Suprapubic skin (tissue), 4 donors: ENCODE results near the gene MYO5C. TPM values are rescaled to one million over a fixed set of nuclear protein-coding genes. Genes with fewer than 3 reads are reported as not detected.

Experiments used
- DNase-seq, 2 donors: peaks; one replicate each; pipeline ENCODE4 v3.0.0-alpha.2; 2019; ENCODE audit warnings: low spot score in 2 of 2
- H3K27ac ChIP-seq: fragments of 200-600 bp; sonication (generic); one replicate; pipeline ENCODE4 v1.5.1; 2019
- H3K27me3 ChIP-seq: fragments of 200-600 bp; sonication (generic); one replicate; pipeline ENCODE4 v1.5.1; 2019
- H3K36me3 ChIP-seq: fragments of 200-600 bp; sonication (generic); one replicate; pipeline ENCODE4 v1.5.1; 2019
- H3K4me1 ChIP-seq: fragments of 200-600 bp; sonication (generic); one replicate; pipeline ENCODE4 v1.5.1; 2019
- H3K4me3 ChIP-seq: fragments of 200-600 bp; sonication (generic); one replicate; pipeline ENCODE4 v1.5.1; 2019; ENCODE audit warnings: mild to moderate bottlenecking
- H3K9me3 ChIP-seq: fragments of 200-600 bp; sonication (generic); one replicate; pipeline ENCODE4 v1.5.1; 2019
- CTCF ChIP-seq, 2 donors: fragments of 200-600 bp in 1 of 2; fragments of 450-650 bp in 1 of 2; sonication (generic) in 1 of 2; IDR thresholded peaks; one replicate each; pipeline ENCODE4 v1.5.1; 2016 to 2019; ENCODE audit warnings: antibody characterized with exemption in 2 of 2, mild to moderate bottlenecking in 1 of 2, moderate library complexity in 1 of 2
- EP300 ChIP-seq: sonication (generic); formaldehyde crosslinking; IDR thresholded peaks from one replicate; pipeline ENCODE4 v1.6.1; 2017; ENCODE audit warnings: antibody characterized with exemption
- POLR2A ChIP-seq, 2 donors: fragments of 450-650 bp; IDR thresholded peaks; one replicate each; pipeline ENCODE4 v1.6.1; 2017; ENCODE audit warnings: antibody characterized with exemption in 2 of 2, mild to moderate bottlenecking in 2 of 2, moderate library complexity in 2 of 2
- POLR2AphosphoS5 ChIP-seq, 3 donors: sonication (generic); formaldehyde crosslinking; IDR thresholded peaks; one replicate each; pipeline ENCODE4 v1.6.1; 2017; ENCODE audit warnings: antibody characterized with exemption in 3 of 3
- WGBS: methylation state at CpG from one replicate; pipeline ENCODE4 v1.1.5; 2018; 5-methylcytosine and 5-hydroxymethylcytosine counted together
- total RNA-seq, 4 donors: library from RNA; depleted of rRNA; stranded (reverse); fragments of >200 nt; gene quantifications; one replicate each; pipeline ENCODE4 v1.1.0, GENCODE V29; 2016

Gene MYO5C
- total RNA-seq, 4 donors from 2014 or later, result 11.2 to 31.5 (median 14.9) TPM

- Histone ChIP-seq H3K4me3 (no peak overlapping the region), H3K27me3 (no peaks in the 10 kb centered on the region), H3K4me1 (no peaks in the 10 kb centered on the region), H3K36me3 (peaks cover 21% of the 10 kb centered on the region), H3K27ac (no peak overlapping the region), H3K9me3 (no peaks in the 10 kb centered on the region)
- TF ChIP-seq POLR2AphosphoS5 (IDR thresholded peaks at IDR 0.05) (no peak), POLR2A (IDR thresholded peaks at IDR 0.05) (no peak), CTCF (IDR thresholded peaks at IDR 0.05) (no peak), EP300 (no peak)
- DNase-seq, result no peak
- 93% methylated on average over 12 of the region's 12 CpGs for WGBS
Observed at GRCh38 chr15:52153900-52154895, 141.4 kb downstream of the MYO5C start.

GRCh38 chr15:52151353-52151752, 144.3 kb downstream of the MYO5C start:
- Histone ChIP-seq H3K27ac (no peak overlapping the region), H3K27me3 (no peaks in the 10 kb centered on the region), H3K9me3 (no peaks in the 10 kb centered on the region), H3K36me3 (peaks cover 28% of the 10 kb centered on the region), H3K4me1 (no peaks in the 10 kb centered on the region), H3K4me3 (no peak overlapping the region)
- WGBS, result 81% methylated on average over 3 of the region's 4 CpGs
- DNase-seq, result no peak
- no peak for TF ChIP-seq POLR2A (IDR thresholded peaks at IDR 0.05)
- no peak for TF ChIP-seq CTCF (IDR thresholded peaks at IDR 0.05)
- TF ChIP-seq POLR2AphosphoS5 (IDR thresholded peaks at IDR 0.05), result no peak
- TF ChIP-seq EP300, result no peak

DNA sequence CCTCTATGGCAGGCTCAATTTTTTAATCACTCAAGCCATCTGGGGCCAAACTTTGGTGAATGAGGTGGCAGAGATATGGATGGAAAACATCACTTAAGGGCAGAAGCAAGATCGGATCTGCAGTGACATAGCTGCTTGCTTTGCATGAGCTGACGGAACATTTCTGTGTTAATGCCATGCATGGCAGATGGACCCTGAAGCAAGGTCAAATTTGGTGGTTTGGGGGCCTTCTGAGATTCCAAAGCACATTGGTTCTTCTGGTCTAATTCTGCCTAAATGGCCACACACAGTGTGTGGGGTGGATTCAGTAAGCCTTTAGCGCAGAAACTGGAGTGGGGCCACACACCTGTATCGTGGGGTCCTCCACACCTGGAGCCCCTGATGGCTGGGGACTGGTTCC, 144.7 kb downstream of the MYO5C start:
- Histone ChIP-seq H3K9me3 (no peaks in the 10 kb centered on the region), H3K4me1 (no peaks in the 10 kb centered on the region), H3K27ac (no peak overlapping the region), H3K27me3 (no peaks in the 10 kb centered on the region), H3K4me3 (no peak overlapping the region), H3K36me3 (peaks cover 28% of the 10 kb centered on the region)
- TF ChIP-seq CTCF (IDR thresholded peaks at IDR 0.05) (no peak), POLR2AphosphoS5 (IDR thresholded peaks at IDR 0.05) (no peak), POLR2A (IDR thresholded peaks at IDR 0.05) (no peak), EP300 (no peak)
- DNase-seq, result no peak
- WGBS, result 68% methylated on average over 2 of the region's 4 CpGs

DNA sequence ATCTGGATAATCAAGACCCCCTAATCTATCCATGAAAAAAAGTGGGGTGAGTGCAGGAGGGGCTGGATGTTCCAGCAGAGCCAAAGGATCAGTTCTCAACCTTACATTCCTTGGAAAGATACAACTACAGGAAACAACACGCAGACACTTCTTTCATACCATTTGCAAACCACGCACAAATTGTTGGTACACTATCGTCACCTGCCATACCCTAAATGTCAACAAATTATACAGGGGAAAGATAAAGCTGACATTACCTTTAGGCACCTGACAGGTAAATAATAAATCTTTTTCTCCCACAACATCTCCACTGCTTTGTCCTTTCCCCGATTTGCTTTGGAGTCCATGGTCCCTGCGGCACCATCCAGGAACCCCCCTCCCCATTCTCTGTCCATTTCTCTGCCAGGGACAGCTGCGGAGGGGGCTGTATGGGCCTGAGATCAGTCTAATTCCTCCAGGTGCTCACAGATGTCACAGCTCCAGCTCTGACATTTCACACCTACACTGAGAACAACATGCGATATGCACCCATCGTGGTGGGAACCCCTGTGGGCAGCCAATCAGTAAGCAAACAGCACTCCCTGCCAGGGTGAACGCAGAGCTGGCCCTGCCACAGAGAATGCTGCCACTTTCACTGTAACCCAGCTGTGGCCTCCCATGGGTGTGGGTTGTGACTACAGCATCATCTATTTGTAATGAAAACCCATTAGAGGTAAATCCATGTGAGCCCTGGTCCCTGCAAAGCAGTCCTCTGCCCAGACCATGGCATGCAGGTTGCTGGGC, 145.4 kb downstream of the MYO5C start:
- no peaks in the 10 kb centered on the region for H3K27me3 ChIP-seq
- TF ChIP-seq EP300 (no peak), POLR2A (IDR thresholded peaks at IDR 0.05) (no peak), POLR2AphosphoS5 (IDR thresholded peaks at IDR 0.05) (no peak), CTCF (IDR thresholded peaks at IDR 0.05) (no peak)
- H3K9me3 ChIP-seq, result no peaks in the 10 kb centered on the region
- H3K4me3 ChIP-seq, result no peak overlapping the region
- H3K36me3 ChIP-seq, result peaks cover 28% of the 10 kb centered on the region
- H3K4me1 ChIP-seq, result no peaks in the 10 kb centered on the region
- H3K27ac ChIP-seq, result no peak overlapping the region
- 97% methylated on average over 8 of the region's 9 CpGs for WGBS
- DNase-seq, result no peak

DNA sequence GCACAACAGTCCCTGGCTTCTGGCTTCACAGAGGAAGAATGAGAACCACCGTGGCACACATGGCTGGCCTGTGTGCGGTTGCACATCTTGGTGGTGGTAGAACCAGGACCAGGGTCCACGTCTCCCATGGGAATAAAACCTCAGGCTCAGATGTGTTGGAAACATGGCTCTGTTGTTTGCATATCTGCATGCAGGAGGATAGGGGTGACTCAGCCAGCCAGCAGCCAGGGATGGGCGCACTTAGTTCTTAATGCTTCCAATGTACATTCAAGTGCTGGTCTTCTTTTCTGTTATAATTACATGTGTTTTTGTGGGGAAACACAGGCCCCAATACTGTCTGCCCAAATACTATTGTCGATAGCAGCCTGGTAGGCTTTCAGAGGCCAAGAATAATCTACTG, 147.2 kb downstream of the MYO5C start:
- WGBS, result 95% methylated on average over 5 of the region's 5 CpGs
- no peak for TF ChIP-seq EP300
- TF ChIP-seq POLR2A (IDR thresholded peaks at IDR 0.05), result no peak
- no peak for TF ChIP-seq CTCF (IDR thresholded peaks at IDR 0.05)
- no peak for TF ChIP-seq POLR2AphosphoS5 (IDR thresholded peaks at IDR 0.05)
- no peaks in the 10 kb centered on the region for H3K4me1 ChIP-seq
- no peaks in the 10 kb centered on the region for H3K9me3 ChIP-seq
- no peak for DNase-seq
- no peak overlapping the region for H3K27ac ChIP-seq
- H3K4me3 ChIP-seq, result no peak overlapping the region
- H3K27me3 ChIP-seq, result no peaks in the 10 kb centered on the region
- H3K36me3 ChIP-seq, result peaks cover 28% of the 10 kb centered on the region
